HEK293 (cell line): ENCODE measurements around the gene DIO3.

ENCODE experiments used
- AEBP2 ChIP-seq: fragments of 450-650 bp; formaldehyde crosslinking; IDR thresholded peaks from 2 replicates; pipeline ENCODE4 v1.5.1; 2016; ENCODE audit warnings: missing biosample characterization, missing genetic modification characterization, borderline replicate concordance
- CTCF ChIP-seq: fragments of 450-650 bp; formaldehyde crosslinking; IDR thresholded peaks from 2 replicates; pipeline ENCODE4 v1.5.1; 2016; ENCODE audit warnings: missing biosample characterization, missing genetic modification characterization
- GLIS2 ChIP-seq: fragments of 450-650 bp; formaldehyde crosslinking; IDR thresholded peaks from 2 replicates; pipeline ENCODE4 v1.5.1; 2016; ENCODE audit warnings: missing biosample characterization, missing genetic modification characterization
- KLF8 ChIP-seq: fragments of 450-650 bp; formaldehyde crosslinking; IDR thresholded peaks from 2 replicates; pipeline ENCODE4 v1.5.1; 2016; ENCODE audit warnings: missing biosample characterization, missing genetic modification characterization
- MZF1 ChIP-seq: fragments of 450-650 bp; formaldehyde crosslinking; IDR thresholded peaks from 2 replicates; pipeline ENCODE4 v1.5.1; 2017; ENCODE audit warnings: missing biosample characterization, missing genetic modification characterization, borderline replicate concordance
- PRDM1 ChIP-seq: fragments of 450-650 bp; formaldehyde crosslinking; IDR thresholded peaks from 2 replicates; pipeline ENCODE4; 2016; ENCODE audit warnings: missing biosample characterization, missing genetic modification characterization
- RBAK ChIP-seq: fragments of 450-650 bp; formaldehyde crosslinking; IDR thresholded peaks from 2 replicates; pipeline ENCODE4 v1.5.1; 2016; ENCODE audit warnings: missing biosample characterization, missing genetic modification characterization
- REPIN1 ChIP-seq: fragments of 450-650 bp; formaldehyde crosslinking; IDR thresholded peaks from 2 replicates; pipeline ENCODE4 v1.5.1; 2017; ENCODE audit warnings: missing biosample characterization, missing genetic modification characterization, low read depth
- SCRT2 ChIP-seq: fragments of 450-650 bp; formaldehyde crosslinking; IDR thresholded peaks from 2 replicates; pipeline ENCODE4 v1.5.1; 2016; ENCODE audit warnings: missing biosample characterization, missing genetic modification characterization
- WT1 ChIP-seq: fragments of 450-650 bp; formaldehyde crosslinking; IDR thresholded peaks from 2 replicates; pipeline ENCODE4 v1.5.1; 2016; ENCODE audit warnings: missing biosample characterization, missing genetic modification characterization
- ZBTB10 ChIP-seq: fragments of 450-650 bp; formaldehyde crosslinking; IDR thresholded peaks from 2 replicates; pipeline ENCODE4 v1.5.1; 2016; ENCODE audit warnings: missing biosample characterization, missing genetic modification characterization
- ZBTB17 ChIP-seq: fragments of 450-650 bp; formaldehyde crosslinking; IDR thresholded peaks from 2 replicates; pipeline ENCODE4 v1.5.1; 2016; ENCODE audit warnings: missing biosample characterization, missing genetic modification characterization
- ZBTB20 ChIP-seq: fragments of 450-650 bp; formaldehyde crosslinking; IDR thresholded peaks from 2 replicates; pipeline ENCODE4 v1.5.1; 2016; ENCODE audit warnings: missing biosample characterization, missing genetic modification characterization
- ZBTB26 ChIP-seq: fragments of 450-650 bp; formaldehyde crosslinking; optimal IDR thresholded peaks from 2 replicates; pipeline ENCODE3; 2016; ENCODE audit warnings: missing biosample characterization, mild to moderate bottlenecking, missing genetic modification characterization
- ZBTB6 ChIP-seq: fragments of 450-650 bp; formaldehyde crosslinking; IDR thresholded peaks from 2 replicates; pipeline ENCODE4 v1.5.1; 2017; ENCODE audit warnings: missing biosample characterization, missing genetic modification characterization
- ZIC2 ChIP-seq: fragments of 450-650 bp; formaldehyde crosslinking; IDR thresholded peaks from 2 replicates; pipeline ENCODE4 v1.5.1; 2016; ENCODE audit warnings: missing biosample characterization, missing genetic modification characterization
- ZNF133 ChIP-seq: fragments of 450-650 bp; formaldehyde crosslinking; IDR thresholded peaks from 2 replicates; pipeline ENCODE4 v1.5.1; 2016; ENCODE audit warnings: missing biosample characterization, missing genetic modification characterization
- ZNF266 ChIP-seq: fragments of 450-650 bp; formaldehyde crosslinking; IDR thresholded peaks from 2 replicates; pipeline ENCODE4 v1.5.1; 2016; ENCODE audit warnings: missing biosample characterization, missing genetic modification characterization, low read depth
- ZNF423 ChIP-seq: fragments of 450-650 bp; formaldehyde crosslinking; IDR thresholded peaks from 2 replicates; pipeline ENCODE4 v1.5.1; 2016; ENCODE audit warnings: missing biosample characterization, missing genetic modification characterization
- ZNF473 ChIP-seq: fragments of 450-650 bp; formaldehyde crosslinking; IDR thresholded peaks from 2 replicates; pipeline ENCODE4 v1.5.1; 2017; ENCODE audit warnings: missing biosample characterization, missing genetic modification characterization
- ZNF513 ChIP-seq: fragments of 450-650 bp; IDR thresholded peaks from 2 replicates; pipeline ENCODE4 v1.5.1; 2018; ENCODE audit warnings: missing biosample characterization, missing genetic modification characterization
- ZNF514 ChIP-seq: fragments of 450-650 bp; formaldehyde crosslinking; IDR thresholded peaks from 2 replicates; pipeline ENCODE4 v1.5.1; 2016; ENCODE audit warnings: missing biosample characterization, missing genetic modification characterization
- ZNF571 ChIP-seq: fragments of 450-650 bp; formaldehyde crosslinking; IDR thresholded peaks from 2 replicates; pipeline ENCODE4 v1.5.0; 2017; ENCODE audit warnings: missing biosample characterization, missing genetic modification characterization
- ZNF626 ChIP-seq: fragments of 450-650 bp; sonication (Bioruptor Pico); formaldehyde crosslinking; IDR thresholded peaks from 2 replicates; pipeline ENCODE4 v1.5.1; 2018; ENCODE audit warnings: missing biosample characterization, missing genetic modification characterization, inconsistent platforms
- ZNF664 ChIP-seq: fragments of 450-650 bp; formaldehyde crosslinking; IDR thresholded peaks from 2 replicates; pipeline ENCODE4 v1.5.1; 2016; ENCODE audit warnings: missing biosample characterization, missing genetic modification characterization
- ZNF704 ChIP-seq: fragments of 450-650 bp; formaldehyde crosslinking; IDR thresholded peaks from 2 replicates; pipeline ENCODE4 v1.5.1; 2016; ENCODE audit warnings: missing biosample characterization, missing genetic modification characterization
- ZNF792 ChIP-seq: fragments of 450-650 bp; formaldehyde crosslinking; IDR thresholded peaks from 2 replicates; pipeline ENCODE4 v1.5.1; 2016; ENCODE audit warnings: missing biosample characterization, missing genetic modification characterization
- ZNF830 ChIP-seq: fragments of 450-650 bp; IDR thresholded peaks from 2 replicates; pipeline ENCODE4 v1.5.0; 2018; ENCODE audit warnings: missing biosample characterization, missing genetic modification characterization, low read depth, mild to moderate bottlenecking, moderate library complexity
- ZNF837 ChIP-seq: fragments of 450-650 bp; formaldehyde crosslinking; IDR thresholded peaks from 2 replicates; pipeline ENCODE4 v1.5.1; 2016; ENCODE audit warnings: missing biosample characterization, missing genetic modification characterization

Gene DIO3

GRCh38 chr14:101563654-101564443 is 2.6 kb downstream of the DIO3 start (continued):
- TF ChIP-seq RBAK (no peak), ZNF513 (tag by site-specific recombination) (no peak), ZBTB10 (tag by site-specific recombination) (0 out of 2 replicates have a peak, but pooled peaks have one; percentile 18), MZF1 (no peak), PRDM1 (tag by site-specific recombination) (peak; percentile 85), GLIS2 (tag by site-specific recombination) (peak; percentile 67; the same call in 1 of the 2 replicates), ZIC2 (tag by site-specific recombination) (peak; percentile 82), ZNF473 (tag by site-specific recombination) (no peak), ZBTB20 (peak; percentile 50), ZNF704 (tag by site-specific recombination) (no peak), SCRT2 (peak; percentile 95), ZBTB6 (tag by site-specific recombination) (no peak), WT1 (no peak), ZNF626 (tag by site-specific recombination) (no peak), KLF8 (tag by site-specific recombination) (no peak), ZNF133 (tag by site-specific recombination) (no peak), ZBTB26 (tag by site-specific recombination) (peak; percentile 48), ZNF514 (tag by site-specific recombination) (no peak), ZNF792 (tag by site-specific recombination) (no peak), ZNF664 (tag by site-specific recombination) (no peak), ZNF571 (tag by site-specific recombination) (no peak), AEBP2 (tag by site-specific recombination) (no peak), ZNF423 (tag by site-specific recombination) (no peak), ZNF266 (tag by site-specific recombination) (no peak), ZNF830 (tag by site-specific recombination) (no peak), CTCF (tag by site-specific recombination) (peak; percentile 58), ZNF837 (tag by site-specific recombination) (no peak), ZBTB17 (tag by site-specific recombination) (peak; percentile 46), REPIN1 (no peak)
